ENCODE results near the gene DNAJB13. TPM values are rescaled to one million over a fixed set of nuclear protein-coding genes. Genes with fewer than 3 reads are reported as not detected.

DNAJB13 gene
- total RNA-seq, 2 donors from 2014 or later = 1.8 TPM; not detected in 1

GRCh38 chr11:73914284-73914683, 36.5 kb upstream of the DNAJB13 start:
- ATAC-seq (ENCODE audit: insufficient number of reproducible peaks, low FRiP score, low read depth) (no peak), DNase-seq (ENCODE audit: low spot score) (no peak)
- TF ChIP-seq CTCF (IDR thresholded peaks at IDR 0.05) = no peak
- H3K27ac ChIP-seq = no peak overlapping the region
- no peaks in the 10 kb centered on the region for H3K27me3 ChIP-seq (replicated peaks; ENCODE audit: insufficient read depth)
- H3K9me3 ChIP-seq = no peaks in the 10 kb centered on the region
- no peaks in the 10 kb centered on the region for H3K4me1 ChIP-seq (ENCODE audit: control insufficient read depth in 1 of 2, low read depth in 2 of 2)
- peaks cover 25% of the 10 kb centered on the region for H3K36me3 ChIP-seq
- no peak overlapping the region for H3K4me3 ChIP-seq

GRCh38 chr11:73916435-73916834, 34.4 kb upstream of the DNAJB13 start:
- no peak for TF ChIP-seq CTCF (IDR thresholded peaks at IDR 0.05)
- Histone ChIP-seq H3K27ac (no peak overlapping the region), H3K36me3 (peaks cover 24% of the 10 kb centered on the region), H3K4me3 (no peak overlapping the region), H3K27me3 (replicated peaks; ENCODE audit: insufficient read depth) (no peaks in the 10 kb centered on the region), H3K9me3 (no peaks in the 10 kb centered on the region), H3K4me1 (ENCODE audit: control insufficient read depth in 1 of 2, low read depth in 2 of 2) (no peaks in the 10 kb centered on the region)
- DNase-seq (ENCODE audit: low spot score) (no peak), ATAC-seq (ENCODE audit: insufficient number of reproducible peaks, low FRiP score, low read depth) (no peak)

GRCh38 chr11:73921180-73921579, 29.6 kb upstream of the DNAJB13 start:
- Histone ChIP-seq H3K27ac (no peak overlapping the region), H3K9me3 (no peaks in the 10 kb centered on the region), H3K36me3 (peaks cover 19% of the 10 kb centered on the region), H3K4me3 (no peak overlapping the region), H3K4me1 (ENCODE audit: control insufficient read depth in 1 of 2, low read depth in 2 of 2) (no peaks in the 10 kb centered on the region), H3K27me3 (replicated peaks; ENCODE audit: insufficient read depth) (no peaks in the 10 kb centered on the region)
- no peak for TF ChIP-seq CTCF (IDR thresholded peaks at IDR 0.05)
- ATAC-seq (ENCODE audit: insufficient number of reproducible peaks, low FRiP score, low read depth) = no peak
- DNase-seq (ENCODE audit: low spot score) = no peak

GRCh38 chr11:73929388-73929787, 21.4 kb upstream of the DNAJB13 start:
- no peaks in the 10 kb centered on the region for H3K27me3 ChIP-seq (replicated peaks; ENCODE audit: insufficient read depth)
- ATAC-seq (ENCODE audit: insufficient number of reproducible peaks, low FRiP score, low read depth) (no peak), DNase-seq (ENCODE audit: low spot score) (no peak)
- no peak overlapping the region for H3K27ac ChIP-seq
- TF ChIP-seq CTCF (IDR thresholded peaks at IDR 0.05) = no peak
- no peaks in the 10 kb centered on the region for H3K4me1 ChIP-seq (ENCODE audit: control insufficient read depth in 1 of 2, low read depth in 2 of 2)
- H3K9me3 ChIP-seq = no peaks in the 10 kb centered on the region
- peaks cover 28% of the 10 kb centered on the region for H3K36me3 ChIP-seq
- no peak overlapping the region for H3K4me3 ChIP-seq

- DNase-seq (ENCODE audit: low spot score) = no peak
- Histone ChIP-seq H3K4me3 (no peak overlapping the region), H3K27me3 (replicated peaks; ENCODE audit: insufficient read depth) (no peaks in the 10 kb centered on the region), H3K9me3 (no peaks in the 10 kb centered on the region), H3K27ac (no peak overlapping the region), H3K4me1 (ENCODE audit: control insufficient read depth in 1 of 2, low read depth in 2 of 2) (no peaks in the 10 kb centered on the region), H3K36me3 (peaks cover 20% of the 10 kb centered on the region)
- no peak for TF ChIP-seq CTCF (IDR thresholded peaks at IDR 0.05)
- no peak for ATAC-seq (ENCODE audit: insufficient number of reproducible peaks, low FRiP score, low read depth)
These were observed 19.7 kb upstream of the DNAJB13 start for GRCh38 chr11:73931039-73931645.
